OCI-M1 (cell line): ENCODE measurements around the gene MIPOL1.

Experiments used
- DNase-seq: peaks from one replicate; lab custom pipeline; 2025; lab: John Stamatoyannopoulos, UW

Gene MIPOL1

GRCh38 chr14:37597914-37598746 lies 400.4 kb downstream of the MIPOL1 start:
- DNase-seq = no peak

- DNase-seq = no peak
Observed at GRCh38 chr14:37598747-37599506, 401.2 kb downstream of the MIPOL1 start.

GRCh38 chr14:37599507-37600368 lies 402.0 kb downstream of the MIPOL1 start:
- DNase-seq = no peak

- DNase-seq = no peak
Observed at GRCh38 chr14:37600880-37601741, 403.4 kb downstream of the MIPOL1 start.

- DNase-seq = no peak
Observed at GRCh38 chr14:37601865-37602264, 404.1 kb downstream of the MIPOL1 start.
